Fibroblast of villous mesenchyme (primary cell): ENCODE data around the gene DDX47. TPM values are rescaled to one million over a fixed set of nuclear protein-coding genes. Genes with fewer than 3 reads are reported as not detected.
"Not testable (repeated sequence)": the region's sequence is repeated elsewhere in the genome, so short reads cannot be mapped to it uniquely, and the experiment has no call there.

Source experiments
- DNase-seq: peaks from one replicate; pipeline ENCODE4 v3.0.0-alpha.2; 2010; ENCODE audit warnings: low read depth
- H3K4me3 ChIP-seq: 2 replicates; pipeline ENCODE4 v1.5.1; 2011; ENCODE audit warnings: low read depth, mild to moderate bottlenecking, low read length
- CTCF ChIP-seq: IDR thresholded peaks from 2 replicates; pipeline ENCODE4 v1.5.1; 2012; ENCODE audit warnings: low read depth, mild to moderate bottlenecking, low read length; ENCODE audit not compliant: insufficient read depth
- total RNA-seq: library from RNA; depleted of rRNA; stranded (reverse); fragments of >200 nt; gene quantifications from 2 replicates; pipeline ENCODE4 v1.2.3, GENCODE V29; 2012

The DDX47 gene
- total RNA-seq, 1 donor: 118 TPM

- DNase-seq: no peak
- H3K4me3 ChIP-seq: no peak overlapping the region
- TF ChIP-seq CTCF: no peak
Observed at GRCh38 chr12:12796171-12796570, 17.0 kb upstream of the DDX47 start.

- TF ChIP-seq CTCF: no peak
- DNase-seq: no peak
- no peak overlapping the region for H3K4me3 ChIP-seq
Observed at GRCh38 chr12:12796928-12797793, 16.0 kb upstream of the DDX47 start.

GRCh38 chr12:12797794-12798152, 15.4 kb upstream of the DDX47 start:
- TF ChIP-seq CTCF: no peak
- DNase-seq: no peak
- H3K4me3 ChIP-seq: no peak overlapping the region

GRCh38 chr12:12798480-12798879, 14.7 kb upstream of the DDX47 start:
- TF ChIP-seq CTCF: no peak
- DNase-seq: no peak
- H3K4me3 ChIP-seq: no peak overlapping the region

- no peak for TF ChIP-seq CTCF
- DNase-seq: no peak
- H3K4me3 ChIP-seq: no peak overlapping the region
Observed at GRCh38 chr12:12799163-12799920, 13.8 kb upstream of the DDX47 start.

- peak; percentile 61 for DNase-seq
- no peak for TF ChIP-seq CTCF
- no peak overlapping the region for H3K4me3 ChIP-seq
Observed at GRCh38 chr12:12800406-12801180, 12.6 kb upstream of the DDX47 start.

- DNase-seq, H3K4me3 ChIP-seq: not testable (repeated sequence)
Observed at GRCh38 chr12:12801656-12802055, 11.5 kb upstream of the DDX47 start.
